NCI-H128 (cell line): Measurements from ENCODE around the gene PIK3R1.
A peak's percentile ranks its signal among the peaks of the same experiment; 100 is the strongest.
"Not testable (repeated sequence)": the region's sequence is repeated elsewhere in the genome, so short reads cannot be mapped to it uniquely, and the experiment has no call there.

Experiments used
- DNase-seq: peaks from one replicate; lab custom pipeline; 2025; ENCODE audit not compliant: unreplicated experiment; lab: John Stamatoyannopoulos, UW

PIK3R1 gene

GRCh38 chr5:68192679-68193060 lies 22.9 kb upstream of the PIK3R1 start:
- no peak for DNase-seq

DNA sequence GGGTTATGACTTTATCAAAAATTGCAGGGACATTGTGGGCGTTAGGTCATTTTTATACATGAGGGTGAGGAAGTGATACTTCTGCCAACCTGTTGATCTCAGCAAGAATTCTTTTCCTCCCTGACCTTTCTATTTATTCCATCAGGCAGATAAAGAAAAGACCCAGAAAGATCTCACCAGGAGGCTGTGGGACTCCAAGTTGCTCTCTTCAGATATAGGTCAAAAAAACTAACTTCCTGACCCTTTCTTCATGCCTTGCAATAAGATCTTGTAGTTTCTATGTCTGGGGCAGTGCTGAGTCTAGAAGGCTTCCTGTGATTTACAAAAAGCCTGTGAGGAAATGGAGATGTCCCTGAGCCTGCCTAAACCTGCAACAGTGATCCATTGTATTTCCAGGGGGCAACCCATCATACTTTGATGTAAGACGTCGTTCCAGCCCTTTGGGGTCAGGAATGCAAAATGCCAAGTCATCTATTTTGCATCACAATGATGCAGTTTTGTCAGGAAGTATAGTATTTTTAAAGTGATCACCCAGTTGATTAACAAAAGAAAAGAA lies 22.0 kb upstream of the PIK3R1 start:
- no peak for DNase-seq

- DNase-seq: no peak
These were observed 21.2 kb upstream of the PIK3R1 start for GRCh38 chr5:68194386-68194785.

DNA sequence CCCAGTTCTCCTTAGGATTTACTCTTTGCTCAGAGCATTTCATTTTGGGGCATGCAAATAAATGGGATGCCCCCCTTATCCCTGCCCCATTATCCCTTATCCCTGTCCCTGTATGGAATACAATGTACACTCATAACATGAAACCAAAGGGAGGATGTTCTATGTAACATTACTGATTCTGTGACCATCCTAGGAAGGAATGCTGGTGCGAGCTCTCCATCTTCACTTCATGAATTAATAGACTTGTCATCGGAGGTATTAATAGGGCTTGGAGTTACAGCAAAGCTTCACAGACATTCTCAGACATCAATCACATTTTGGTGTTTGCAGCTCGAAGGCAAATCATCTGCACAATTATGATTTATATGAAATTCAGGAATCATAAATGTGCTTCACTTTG lies 20.4 kb upstream of the PIK3R1 start:
- DNase-seq: no peak

- DNase-seq: no peak
These were observed 18.7 kb upstream of the PIK3R1 start for GRCh38 chr5:68196876-68197275.

GRCh38 chr5:68200288-68200687 lies 15.3 kb upstream of the PIK3R1 start:
- no peak for DNase-seq

DNA sequence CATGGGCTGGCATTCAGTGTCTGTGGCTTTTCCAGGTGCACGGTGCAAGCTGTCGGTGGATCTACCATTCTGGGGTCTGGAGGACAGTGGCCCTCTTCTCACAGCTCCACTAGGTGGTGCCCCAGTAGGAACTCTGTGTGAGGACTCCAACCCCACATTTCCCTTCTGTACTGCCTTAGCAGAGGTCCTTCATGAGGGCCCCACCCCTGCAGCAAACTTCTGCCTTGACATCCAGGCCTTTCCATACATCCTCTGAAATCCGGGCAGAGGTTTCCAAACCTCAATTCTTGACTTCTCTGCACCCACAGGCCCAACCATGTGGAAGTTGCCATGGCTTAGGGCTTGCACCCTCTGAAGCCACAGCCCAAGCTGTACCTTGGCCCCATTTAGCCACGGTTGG lies 4.9 kb upstream of the PIK3R1 start:
- not testable (repeated sequence) for DNase-seq

GRCh38 chr5:68214482-68215207 lies 911 bp upstream of the PIK3R1 start:
- no peak for DNase-seq

DNA sequence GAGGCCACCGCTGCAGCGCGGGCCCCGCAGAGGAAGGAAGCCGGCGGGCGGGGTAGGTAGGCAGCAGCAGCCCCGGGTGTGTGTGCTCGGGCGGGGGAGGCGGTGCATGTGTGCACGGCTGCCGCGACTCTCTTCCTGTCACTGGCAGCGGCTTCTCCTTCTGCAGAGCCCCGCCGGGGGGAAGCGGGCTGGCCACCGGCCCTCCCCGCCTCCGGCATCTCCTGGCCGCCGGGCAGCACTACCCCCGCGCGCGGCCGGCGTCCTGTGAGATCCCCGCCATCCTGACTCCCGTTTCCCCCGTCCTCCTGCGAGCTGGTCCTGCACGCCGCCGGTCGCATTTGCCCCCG lies 315 bp downstream of the PIK3R1 start:
- no peak for DNase-seq

- peak; percentile 5 for DNase-seq
These were observed 890 bp downstream of the PIK3R1 start for GRCh38 chr5:68216245-68217046.

DNA sequence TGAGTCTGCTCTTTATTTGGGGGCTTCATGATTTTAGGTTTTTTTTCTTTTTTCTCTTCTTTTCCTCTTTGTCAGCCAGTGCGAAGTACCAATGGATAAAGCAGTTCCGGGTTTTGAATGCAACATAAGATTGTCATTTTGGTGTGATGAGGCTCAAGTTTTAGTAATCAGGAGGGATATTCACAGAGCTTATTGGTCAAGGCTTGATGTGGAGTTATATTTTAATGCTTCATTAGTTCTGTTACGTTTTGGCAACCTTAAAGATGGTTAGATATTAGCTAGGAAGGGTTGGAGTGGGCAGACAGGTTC lies 1.4 kb downstream of the PIK3R1 start:
- DNase-seq: no peak

- DNase-seq: no peak
These were observed 2.0 kb downstream of the PIK3R1 start for GRCh38 chr5:68217528-68217927.

- no peak for DNase-seq
These were observed 3.7 kb downstream of the PIK3R1 start for GRCh38 chr5:68219161-68219816.

DNA sequence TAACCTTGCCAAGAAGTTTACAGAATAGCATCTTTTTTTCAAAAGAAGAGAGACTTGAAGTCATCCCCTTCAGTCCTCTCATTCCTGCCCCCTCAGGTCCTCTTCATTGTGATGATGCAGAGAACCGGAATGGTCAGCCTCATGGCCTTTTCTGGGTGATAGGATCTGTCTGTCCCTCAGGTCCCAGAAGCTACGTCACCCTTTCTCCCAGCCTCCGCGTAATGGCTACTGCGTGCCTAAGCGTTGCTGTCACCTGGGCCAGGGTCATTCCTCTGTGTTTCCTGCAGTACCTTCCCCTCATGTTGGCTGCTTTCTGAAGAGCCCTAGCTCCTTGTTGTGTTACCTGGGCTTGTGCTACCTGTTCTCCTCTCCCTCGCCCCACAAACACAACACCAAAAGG lies 4.7 kb downstream of the PIK3R1 start:
- DNase-seq: no peak

DNA sequence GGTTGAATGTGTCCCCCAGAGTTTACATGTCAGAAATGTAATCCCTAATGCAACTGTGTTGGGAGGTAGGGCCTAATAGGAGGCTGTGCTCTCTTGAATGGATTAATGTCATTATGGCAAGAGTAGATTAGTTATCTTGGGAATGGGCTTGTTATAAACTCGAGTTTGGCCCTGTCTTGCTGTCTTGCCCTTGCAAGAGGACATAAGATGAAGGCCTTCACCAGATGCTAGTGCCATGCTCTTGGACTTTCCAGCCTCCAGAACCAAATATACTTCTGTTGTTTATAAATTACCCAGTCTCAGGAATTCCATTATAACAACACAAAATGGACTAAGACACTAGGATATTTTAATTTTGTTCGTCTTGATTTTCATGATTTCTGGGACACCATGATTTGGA lies 5.4 kb downstream of the PIK3R1 start:
- no peak for DNase-seq

DNA sequence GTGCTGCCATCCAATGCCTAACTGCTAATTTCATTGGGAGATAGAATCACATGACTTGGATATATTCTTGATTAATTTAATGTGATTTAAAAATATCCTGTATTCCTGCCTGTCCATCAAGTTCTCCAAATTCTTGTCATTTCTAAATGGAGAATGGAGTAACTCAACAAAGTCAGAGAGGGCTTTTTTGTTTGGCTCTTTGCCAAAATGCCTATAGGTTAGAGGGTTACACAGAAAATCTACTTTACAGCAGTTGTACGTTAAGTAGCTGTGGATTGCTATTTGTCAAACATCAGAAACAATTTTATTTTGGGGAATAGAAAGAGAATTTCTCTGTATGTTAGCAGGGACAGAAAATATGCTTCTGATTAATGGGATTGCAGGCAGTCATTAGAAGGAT lies 5.9 kb downstream of the PIK3R1 start:
- no peak for DNase-seq

- DNase-seq: no peak
These were observed 6.8 kb downstream of the PIK3R1 start for GRCh38 chr5:68222310-68222709.

DNA sequence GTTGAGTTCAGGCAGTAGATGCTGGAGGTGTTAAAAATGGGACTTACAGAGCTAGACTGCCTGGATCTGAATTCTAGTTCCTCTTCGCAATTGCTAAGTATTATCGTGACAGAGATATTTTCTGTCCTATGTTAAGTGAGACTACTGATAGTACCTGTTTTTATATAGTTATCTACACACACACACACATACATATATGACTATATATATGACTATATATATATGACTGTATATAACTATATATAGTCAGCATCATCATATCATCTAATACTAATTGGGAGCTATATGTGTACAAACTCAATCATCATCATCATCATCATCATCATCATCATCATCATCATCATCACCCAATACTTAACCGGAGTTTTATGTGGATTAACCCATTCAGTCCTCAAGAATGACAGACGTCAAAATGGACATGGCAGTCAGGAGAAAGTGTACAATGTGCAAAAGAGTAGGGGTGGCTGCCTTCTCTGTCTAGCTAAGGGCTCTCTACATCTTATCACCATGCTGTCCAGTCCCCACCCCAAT lies 7.3 kb downstream of the PIK3R1 start:
- DNase-seq: no peak

GRCh38 chr5:68223904-68224303 lies 8.3 kb downstream of the PIK3R1 start:
- DNase-seq: no peak

DNA sequence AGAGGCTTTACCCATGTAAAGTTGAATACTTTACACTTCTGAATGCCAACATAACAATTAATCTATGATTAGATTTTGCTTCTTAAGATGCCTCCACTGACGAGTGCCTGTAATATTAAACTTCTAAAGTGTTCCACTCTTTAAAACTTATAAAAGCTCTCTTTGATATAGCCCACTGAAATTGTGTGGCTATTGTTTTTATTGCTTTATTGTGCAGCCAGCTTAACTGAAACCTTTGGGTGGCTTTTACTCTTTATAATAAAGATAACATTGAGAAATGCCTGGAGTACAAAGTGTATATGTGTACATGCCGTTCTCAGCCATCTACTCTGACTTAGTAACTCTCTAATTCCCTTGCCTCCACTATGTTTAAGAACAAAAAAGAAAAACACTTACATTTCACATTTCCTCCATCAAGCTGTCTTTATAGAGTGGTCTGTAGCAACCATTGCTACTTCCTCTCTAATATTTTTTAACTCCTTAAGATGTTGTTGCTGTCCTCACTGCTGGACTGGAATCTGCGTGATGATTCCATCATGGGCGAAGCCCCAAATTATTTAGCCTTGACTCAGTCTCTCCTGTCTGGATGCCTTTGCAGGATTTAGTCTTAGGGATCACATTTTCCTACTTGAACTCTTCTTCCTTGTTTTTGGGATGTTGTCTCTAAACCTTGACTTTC lies 9.1 kb downstream of the PIK3R1 start:
- no peak for DNase-seq

GRCh38 chr5:68225188-68225910 lies 9.8 kb downstream of the PIK3R1 start:
- no peak for DNase-seq
